ENCODE measurements around the gene APOE. TPM values are rescaled to one million over a fixed set of nuclear protein-coding genes. Genes with fewer than 3 reads are reported as not detected.

Gene APOE
- total and polyA plus RNA-seq, 2 of the 8 experiments (the other 6 are each of a cell fraction or from before 2014, with no cell fraction given) = 629 to 1,258 TPM

DNA sequence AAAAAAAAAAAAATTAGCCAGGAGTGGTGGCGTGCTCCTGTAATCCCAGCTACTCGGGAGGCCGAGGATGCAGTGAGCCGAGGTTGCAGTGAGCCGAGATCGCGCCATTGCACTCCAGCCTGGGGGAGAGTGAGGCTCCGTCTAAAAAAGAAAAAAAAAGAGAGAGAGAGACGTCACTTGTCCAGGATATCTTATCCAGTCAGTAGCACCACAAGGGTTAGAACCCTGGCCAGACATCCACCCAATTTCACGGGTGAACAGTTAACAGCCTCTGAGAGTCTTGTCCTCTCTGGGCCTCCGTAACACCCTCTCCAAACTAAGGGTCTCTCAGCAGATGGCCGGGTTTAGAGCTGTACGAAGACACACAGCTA, 48.7 kb downstream of the APOE start (continued):
- no peak for TF ChIP-seq FOSL1 (IDR thresholded peaks at IDR 0.05; ENCODE audit: insufficient read depth, low read depth, low read length)
- no peak for TF ChIP-seq HDAC2 (IDR thresholded peaks at IDR 0.05; ENCODE audit: borderline replicate concordance in 1 of 2, low read depth in 2 of 2, low read length in 2 of 2)
- no peak for TF ChIP-seq ASH2L (IDR thresholded peaks at IDR 0.05; ENCODE audit: low read length)

Data from H1 (cell line).